GM19099 (cell line): ENCODE results near the gene CRPPA.

ENCODE experiments used
- POLR2A ChIP-seq: IDR thresholded peaks from 3 replicates; pipeline ENCODE4 v1.6.1; 2011; ENCODE audit warnings: low read depth; ENCODE audit not compliant: insufficient read length; ENCODE audit errors: extremely low read depth

The CRPPA gene

DNA sequence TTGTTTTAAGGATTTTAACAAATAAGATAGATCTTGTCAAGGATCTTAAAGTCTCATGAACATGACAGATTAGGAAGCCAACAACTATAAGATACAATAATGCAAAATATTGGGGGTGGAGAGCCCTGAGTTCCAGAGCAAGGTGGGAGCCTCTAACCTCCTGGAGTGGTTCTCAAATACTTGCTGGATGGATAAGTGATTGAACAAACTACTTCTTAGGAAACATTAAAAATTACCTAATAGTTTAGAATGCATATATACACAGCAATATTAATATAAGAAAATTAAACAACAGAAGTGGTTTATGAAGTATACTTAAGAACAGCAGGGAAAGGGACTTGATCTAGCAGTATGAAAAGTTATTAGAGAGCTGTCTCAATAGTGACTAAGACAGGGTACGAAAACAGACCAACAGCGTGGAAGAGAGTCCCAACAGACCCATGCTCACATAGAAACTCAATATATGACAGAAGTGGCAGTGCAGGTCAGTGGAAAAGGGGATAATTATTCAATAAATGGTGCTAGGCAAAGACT lies 28.3 kb downstream of the CRPPA start:
- TF ChIP-seq POLR2A, result no peak
